GM12878 (cell line): Measurements from ENCODE around the gene FBXL7.

Source experiments
- EZH2 ChIP-seq: IDR thresholded peaks from 2 replicates; pipeline ENCODE4 v1.6.1; 2012; ENCODE audit warnings: low read depth, mild to moderate bottlenecking, control low read depth, inconsistent platforms, low read length, borderline replicate concordance; ENCODE audit not compliant: control insufficient read depth
- NFYB ChIP-seq: IDR thresholded peaks from 2 replicates; pipeline ENCODE4 v1.6.1; 2011; ENCODE audit warnings: low read depth, mild to moderate bottlenecking, low read length, improper control_type of control experiment, moderate library complexity; ENCODE audit not compliant: insufficient read depth

DNA sequence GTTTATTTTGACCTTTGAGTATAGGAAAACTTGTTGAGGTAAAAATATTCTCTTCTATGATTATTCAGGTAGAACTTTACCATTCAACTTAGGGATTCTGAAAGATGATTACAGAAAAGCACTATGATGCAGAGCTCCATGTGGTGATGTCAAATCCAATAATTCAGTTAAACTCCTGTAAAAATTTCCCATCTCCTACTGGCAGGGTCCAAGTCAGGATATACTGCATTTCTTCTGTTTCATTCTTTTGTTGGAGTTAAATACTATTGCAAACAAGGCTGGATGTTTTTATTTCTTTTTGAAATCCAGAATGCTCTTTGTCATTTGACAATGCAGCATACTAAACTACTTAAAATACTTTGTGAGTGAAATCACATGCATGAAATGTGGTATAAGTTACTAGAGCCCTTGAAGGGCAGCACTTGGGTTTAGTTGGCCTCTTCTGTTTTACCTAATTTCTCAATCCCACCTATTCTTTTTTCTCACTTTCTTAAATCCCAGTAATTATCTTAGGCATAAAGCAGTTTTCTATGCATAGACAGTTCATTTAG is 204.5 kb downstream of the FBXL7 start:
- TF ChIP-seq NFYB: no peak
- no peak for TF ChIP-seq EZH2
